Smooth muscle cell (in vitro differentiated cells): Measurements from ENCODE around the gene WDHD1. TPM values are rescaled to one million over a fixed set of nuclear protein-coding genes. Genes with fewer than 3 reads are reported as not detected.
A peak's percentile ranks its signal among the peaks of the same experiment; 100 is the strongest.

ENCODE experiments used
- DNase-seq: peaks from one replicate; lab custom pipeline; 2025; ENCODE audit not compliant: unreplicated experiment; lab: John Stamatoyannopoulos, UW
- H2AFZ ChIP-seq: fragments of 200-600 bp; sonication (generic); 2 replicates; pipeline ENCODE4 v1.6.0; 2016; ENCODE audit warnings: antibody characterized with exemption, low read depth, mild to moderate bottlenecking
- H3F3A ChIP-seq: fragments of 200-600 bp; sonication (generic); 2 replicates; pipeline ENCODE4 v1.6.0; 2017; ENCODE audit warnings: antibody characterized with exemption, low read depth
- H3K27ac ChIP-seq: fragments of 200-600 bp; sonication (generic); 2 replicates; pipeline ENCODE4 v1.5.1; 2016; ENCODE audit warnings: low read depth, mild to moderate bottlenecking
- H3K27me3 ChIP-seq: fragments of 200-600 bp; sonication (generic); 2 replicates; pipeline ENCODE4 v1.6.1; 2016; ENCODE audit warnings: low read depth, mild to moderate bottlenecking
- H3K36me3 ChIP-seq: fragments of 200-600 bp; sonication (generic); 2 replicates; pipeline ENCODE4 v1.5.1; 2016; ENCODE audit warnings: low read depth
- H3K4me1 ChIP-seq: fragments of 200-600 bp; sonication (generic); 2 replicates; pipeline ENCODE4 v1.5.1; 2016; ENCODE audit warnings: low read depth
- H3K4me2 ChIP-seq: fragments of 200-600 bp; sonication (generic); 2 replicates; pipeline ENCODE4 v1.6.0; 2016; ENCODE audit warnings: mild to moderate bottlenecking
- H3K4me3 ChIP-seq: fragments of 200-600 bp; sonication (generic); 2 replicates; pipeline ENCODE4 v1.5.1; 2016; ENCODE audit warnings: mild to moderate bottlenecking
- H3K79me2 ChIP-seq: fragments of 200-600 bp; sonication (generic); 2 replicates; pipeline ENCODE4 v1.6.0; 2016; ENCODE audit warnings: low read depth, mild to moderate bottlenecking
- H3K9ac ChIP-seq: fragments of 200-600 bp; sonication (generic); 2 replicates; pipeline ENCODE4 v1.6.0; 2016; ENCODE audit warnings: low read depth
- H3K9me3 ChIP-seq: fragments of 200-600 bp; sonication (generic); replicated peaks from 2 replicates; pipeline ENCODE4 v1.5.1; 2016; ENCODE audit warnings: low read depth
- H4K20me1 ChIP-seq: fragments of 200-600 bp; sonication (generic); 2 replicates; pipeline ENCODE4 v1.6.0; 2016; ENCODE audit warnings: low read depth
- WGBS: methylation state at CpG from one replicate; pipeline ENCODE4 v1.1.7; 2016; ENCODE audit warnings: low lambda C conversion rate; 5-methylcytosine and 5-hydroxymethylcytosine counted together
- polyA plus RNA-seq: library from polyadenylated mRNA; unstranded; fragments of >200 nt; fragmentation: Nextera tagmentation; extraction: Ambion mirVana; gene quantifications from 2 replicates; pipeline ENCODE4 v1.2.1, GENCODE V29; 2016
- total RNA-seq: library from RNA; depleted of rRNA; stranded (reverse); fragments of >200 nt; gene quantifications from 2 replicates; pipeline ENCODE4 v1.2.3, GENCODE V29; 2014
- TF ChIP-seq, protein P1 (sequence below): fragments of 200-600 bp; sonication (generic); IDR thresholded peaks from 2 replicates; pipeline ENCODE4 v1.5.1; 2017; ENCODE audit warnings: borderline replicate concordance, mild to moderate bottlenecking, antibody characterized with exemption; ENCODE audit not compliant: insufficient read depth, poor library complexity, severe bottlenecking

Gene WDHD1
- total and polyA plus RNA-seq, 2 experiments from 2014 or later: 5.7 to 9.4 TPM

- H3K4me2 ChIP-seq: no peak overlapping the region
- TF ChIP-seq, protein P1, sequence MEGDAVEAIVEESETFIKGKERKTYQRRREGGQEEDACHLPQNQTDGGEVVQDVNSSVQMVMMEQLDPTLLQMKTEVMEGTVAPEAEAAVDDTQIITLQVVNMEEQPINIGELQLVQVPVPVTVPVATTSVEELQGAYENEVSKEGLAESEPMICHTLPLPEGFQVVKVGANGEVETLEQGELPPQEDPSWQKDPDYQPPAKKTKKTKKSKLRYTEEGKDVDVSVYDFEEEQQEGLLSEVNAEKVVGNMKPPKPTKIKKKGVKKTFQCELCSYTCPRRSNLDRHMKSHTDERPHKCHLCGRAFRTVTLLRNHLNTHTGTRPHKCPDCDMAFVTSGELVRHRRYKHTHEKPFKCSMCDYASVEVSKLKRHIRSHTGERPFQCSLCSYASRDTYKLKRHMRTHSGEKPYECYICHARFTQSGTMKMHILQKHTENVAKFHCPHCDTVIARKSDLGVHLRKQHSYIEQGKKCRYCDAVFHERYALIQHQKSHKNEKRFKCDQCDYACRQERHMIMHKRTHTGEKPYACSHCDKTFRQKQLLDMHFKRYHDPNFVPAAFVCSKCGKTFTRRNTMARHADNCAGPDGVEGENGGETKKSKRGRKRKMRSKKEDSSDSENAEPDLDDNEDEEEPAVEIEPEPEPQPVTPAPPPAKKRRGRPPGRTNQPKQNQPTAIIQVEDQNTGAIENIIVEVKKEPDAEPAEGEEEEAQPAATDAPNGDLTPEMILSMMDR: no peak
- H3K9ac ChIP-seq: no peak overlapping the region
- H4K20me1 ChIP-seq: no peaks in the 10 kb centered on the region
- no peak for DNase-seq
- H3K79me2 ChIP-seq: no peaks in the 10 kb centered on the region
- no peak overlapping the region for H2AFZ ChIP-seq
- no peak overlapping the region for H3K27ac ChIP-seq
- no peak overlapping the region for H3K4me3 ChIP-seq
- H3K4me1 ChIP-seq: no peaks in the 10 kb centered on the region
- no peaks in the 10 kb centered on the region for H3F3A ChIP-seq
- WGBS: 88% methylated on average over 4 of the region's 4 CpGs
- H3K36me3 ChIP-seq: no peaks in the 10 kb centered on the region
- H3K9me3 ChIP-seq: no peaks in the 10 kb centered on the region
- H3K27me3 ChIP-seq: no peaks in the 10 kb centered on the region
Observed at GRCh38 chr14:55005071-55005470, 21.8 kb downstream of the WDHD1 start.

- Histone ChIP-seq H4K20me1 (no peaks in the 10 kb centered on the region), H3K4me2 (no peak overlapping the region), H3K9ac (no peak overlapping the region), H3K4me1 (no peaks in the 10 kb centered on the region), H3K36me3 (no peaks in the 10 kb centered on the region), H3K79me2 (no peaks in the 10 kb centered on the region), H3F3A (no peaks in the 10 kb centered on the region), H2AFZ (no peak overlapping the region), H3K9me3 (no peaks in the 10 kb centered on the region), H3K4me3 (no peak overlapping the region), H3K27ac (no peak overlapping the region), H3K27me3 (no peaks in the 10 kb centered on the region)
- WGBS: 93% methylated on average over 3 of the region's 3 CpGs
- TF ChIP-seq, protein P1: no peak
- DNase-seq: no peak
Observed at GRCh38 chr14:55000381-55000780, 26.5 kb downstream of the WDHD1 start.

- no peaks in the 10 kb centered on the region for H3K36me3 ChIP-seq
- no peaks in the 10 kb centered on the region for H3F3A ChIP-seq
- H3K4me2 ChIP-seq: no peak overlapping the region
- no peak overlapping the region for H2AFZ ChIP-seq
- H3K27ac ChIP-seq: no peak overlapping the region
- no peak for DNase-seq
- WGBS: 96% methylated on average over 4 of the region's 4 CpGs
- no peaks in the 10 kb centered on the region for H3K79me2 ChIP-seq
- no peaks in the 10 kb centered on the region for H4K20me1 ChIP-seq
- H3K27me3 ChIP-seq: no peaks in the 10 kb centered on the region
- no peaks in the 10 kb centered on the region for H3K9me3 ChIP-seq
- H3K9ac ChIP-seq: no peak overlapping the region
- H3K4me3 ChIP-seq: no peak overlapping the region
- TF ChIP-seq, protein P1: no peak
- no peaks in the 10 kb centered on the region for H3K4me1 ChIP-seq
Observed at GRCh38 chr14:54985156-54985555, 41.7 kb downstream of the WDHD1 start.

- TF ChIP-seq, protein P1: peak; percentile 48
- no peaks in the 10 kb centered on the region for H3K9me3 ChIP-seq
- H3K4me1 ChIP-seq: no peaks in the 10 kb centered on the region
- no peak overlapping the region for H2AFZ ChIP-seq
- H3K27ac ChIP-seq: no peak overlapping the region
- H3K36me3 ChIP-seq: no peaks in the 10 kb centered on the region
- H3K4me2 ChIP-seq: no peak overlapping the region
- 88% methylated on average over 6 of the region's 6 CpGs for WGBS
- H3K9ac ChIP-seq: no peak overlapping the region
- no peaks in the 10 kb centered on the region for H3K27me3 ChIP-seq
- no peaks in the 10 kb centered on the region for H3F3A ChIP-seq
- no peak for DNase-seq
- no peaks in the 10 kb centered on the region for H4K20me1 ChIP-seq
- H3K4me3 ChIP-seq: no peak overlapping the region
- no peaks in the 10 kb centered on the region for H3K79me2 ChIP-seq
Observed at GRCh38 chr14:54981698-54982097, 45.2 kb downstream of the WDHD1 start.
